Endothelial cell of umbilical vein (primary cell): Measurements from ENCODE around the gene GALT.

Source experiments
- EZH2 ChIP-seq: IDR thresholded peaks from 2 replicates; pipeline ENCODE4 v1.6.1; 2012; ENCODE audit warnings: borderline replicate concordance, low read depth, mild to moderate bottlenecking, moderate library complexity, low read length, inconsistent platforms; ENCODE audit not compliant: severe bottlenecking
- GATA2 ChIP-seq: IDR thresholded peaks from 2 replicates; pipeline ENCODE4 v1.7.0; 2011; ENCODE audit warnings: low read depth, mild to moderate bottlenecking, moderate library complexity, mixed read lengths, low read length; ENCODE audit not compliant: insufficient read length, insufficient read depth
- JUN ChIP-seq: IDR thresholded peaks from 2 replicates; pipeline ENCODE4 v1.6.1; 2011; ENCODE audit warnings: borderline replicate concordance, low read depth; ENCODE audit not compliant: insufficient read length, insufficient read depth
- POLR2A ChIP-seq: IDR thresholded peaks from 2 replicates; pipeline ENCODE4 v1.6.1; 2012; ENCODE audit warnings: low read depth, mild to moderate bottlenecking, control low read depth, low read length
- POLR2AphosphoS5 ChIP-seq: IDR thresholded peaks from 2 replicates; pipeline ENCODE4 v1.6.1; 2012; ENCODE audit warnings: low read depth, mild to moderate bottlenecking, control low read depth, low read length, moderate library complexity; ENCODE audit not compliant: insufficient read depth
- TF ChIP-seq, protein P1 (sequence below), 2 donors: IDR thresholded peaks; 1 replicate in 1 of 2; 2 replicates in 1 of 2; pipeline ENCODE4 v1.5.1; 2011; ENCODE audit warnings: low read length in 2 of 2, mild to moderate bottlenecking in 2 of 2, moderate library complexity in 2 of 2, control low read depth in 1 of 2, inconsistent platforms in 1 of 2, low read depth in 1 of 2; ENCODE audit not compliant: insufficient read depth in 1 of 2; ENCODE audit errors: extremely low read depth in 1 of 2

DNA sequence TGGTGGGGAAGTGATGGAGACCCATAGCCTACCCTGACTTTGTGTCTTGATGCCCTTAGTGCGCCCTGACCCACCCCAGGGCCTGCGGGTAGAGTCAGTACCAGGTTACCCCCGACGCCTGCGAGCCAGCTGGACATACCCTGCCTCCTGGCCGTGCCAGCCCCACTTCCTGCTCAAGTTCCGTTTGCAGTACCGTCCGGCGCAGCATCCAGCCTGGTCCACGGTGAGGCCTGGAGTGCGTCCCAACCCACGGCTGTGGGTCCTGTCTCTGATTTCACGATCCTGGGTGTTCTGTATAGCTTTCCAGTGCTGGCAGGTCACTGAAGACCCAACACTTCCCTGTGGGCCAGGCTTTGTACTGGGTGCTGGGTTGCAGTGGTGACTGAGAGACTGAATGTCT lies 12.0 kb downstream of the GALT start:
- TF ChIP-seq, protein P1, sequence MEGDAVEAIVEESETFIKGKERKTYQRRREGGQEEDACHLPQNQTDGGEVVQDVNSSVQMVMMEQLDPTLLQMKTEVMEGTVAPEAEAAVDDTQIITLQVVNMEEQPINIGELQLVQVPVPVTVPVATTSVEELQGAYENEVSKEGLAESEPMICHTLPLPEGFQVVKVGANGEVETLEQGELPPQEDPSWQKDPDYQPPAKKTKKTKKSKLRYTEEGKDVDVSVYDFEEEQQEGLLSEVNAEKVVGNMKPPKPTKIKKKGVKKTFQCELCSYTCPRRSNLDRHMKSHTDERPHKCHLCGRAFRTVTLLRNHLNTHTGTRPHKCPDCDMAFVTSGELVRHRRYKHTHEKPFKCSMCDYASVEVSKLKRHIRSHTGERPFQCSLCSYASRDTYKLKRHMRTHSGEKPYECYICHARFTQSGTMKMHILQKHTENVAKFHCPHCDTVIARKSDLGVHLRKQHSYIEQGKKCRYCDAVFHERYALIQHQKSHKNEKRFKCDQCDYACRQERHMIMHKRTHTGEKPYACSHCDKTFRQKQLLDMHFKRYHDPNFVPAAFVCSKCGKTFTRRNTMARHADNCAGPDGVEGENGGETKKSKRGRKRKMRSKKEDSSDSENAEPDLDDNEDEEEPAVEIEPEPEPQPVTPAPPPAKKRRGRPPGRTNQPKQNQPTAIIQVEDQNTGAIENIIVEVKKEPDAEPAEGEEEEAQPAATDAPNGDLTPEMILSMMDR (IDR thresholded peaks at IDR 0.05; ENCODE audit: extremely low read depth in 1 of 2, insufficient read depth in 1 of 2, low read depth in 1 of 2, low read length in 2 of 2), result no peak
- no peak for TF ChIP-seq POLR2AphosphoS5
- no peak for TF ChIP-seq POLR2A
- no peak for TF ChIP-seq EZH2
- TF ChIP-seq JUN, result no peak
- no peak for TF ChIP-seq GATA2
